ENCODE data around the gene BRD4.

BRD4 gene

DNA sequence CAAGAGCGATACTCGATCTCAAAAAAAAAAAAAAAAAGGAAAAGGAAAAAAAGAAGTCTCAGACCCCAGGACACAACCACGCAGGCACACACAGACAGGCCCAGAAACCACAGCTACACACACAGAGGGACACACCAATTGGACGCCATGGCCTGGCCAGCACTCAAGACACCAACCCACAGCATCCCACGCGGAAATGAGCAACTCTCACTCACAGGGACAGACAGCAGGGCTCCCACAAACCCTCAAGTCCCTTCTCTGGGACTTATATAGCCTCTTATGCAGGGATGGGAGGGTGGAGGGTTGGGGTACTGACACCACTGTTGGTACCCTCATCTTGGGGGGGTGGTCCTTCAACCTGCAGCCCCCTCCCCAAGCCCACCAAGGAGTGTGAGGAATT, 137.4 kb downstream of the BRD4 start:
- no peak for DNase-seq (ENCODE audit: low spot score)

GRCh38 chr19:15191982-15192381, 140.4 kb downstream of the BRD4 start:
- no peak for DNase-seq (ENCODE audit: low spot score)

DNA sequence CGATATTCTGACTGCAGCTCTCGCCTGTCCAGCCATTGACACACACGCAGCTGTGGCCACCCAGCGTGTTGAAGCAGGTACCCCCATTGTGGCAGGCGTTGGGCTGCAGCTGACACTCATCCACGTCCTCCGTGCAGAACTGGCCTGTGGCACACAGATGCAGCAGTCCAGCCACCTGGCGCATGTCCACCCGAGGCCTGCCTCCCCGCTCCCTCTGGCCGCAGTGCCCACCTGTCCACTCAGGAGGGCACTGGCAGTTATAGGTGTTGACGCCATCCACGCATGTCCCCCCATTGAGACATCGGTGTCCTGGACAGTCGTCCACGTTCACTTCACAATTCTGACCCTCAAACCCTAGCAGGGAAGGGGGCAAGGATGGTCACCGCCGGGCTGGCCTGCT, 140.8 kb downstream of the BRD4 start:
- no peak for DNase-seq (ENCODE audit: low spot score)

GRCh38 chr19:15188851-15189250, 143.5 kb downstream of the BRD4 start:
- DNase-seq (ENCODE audit: low spot score), result no peak

DNA sequence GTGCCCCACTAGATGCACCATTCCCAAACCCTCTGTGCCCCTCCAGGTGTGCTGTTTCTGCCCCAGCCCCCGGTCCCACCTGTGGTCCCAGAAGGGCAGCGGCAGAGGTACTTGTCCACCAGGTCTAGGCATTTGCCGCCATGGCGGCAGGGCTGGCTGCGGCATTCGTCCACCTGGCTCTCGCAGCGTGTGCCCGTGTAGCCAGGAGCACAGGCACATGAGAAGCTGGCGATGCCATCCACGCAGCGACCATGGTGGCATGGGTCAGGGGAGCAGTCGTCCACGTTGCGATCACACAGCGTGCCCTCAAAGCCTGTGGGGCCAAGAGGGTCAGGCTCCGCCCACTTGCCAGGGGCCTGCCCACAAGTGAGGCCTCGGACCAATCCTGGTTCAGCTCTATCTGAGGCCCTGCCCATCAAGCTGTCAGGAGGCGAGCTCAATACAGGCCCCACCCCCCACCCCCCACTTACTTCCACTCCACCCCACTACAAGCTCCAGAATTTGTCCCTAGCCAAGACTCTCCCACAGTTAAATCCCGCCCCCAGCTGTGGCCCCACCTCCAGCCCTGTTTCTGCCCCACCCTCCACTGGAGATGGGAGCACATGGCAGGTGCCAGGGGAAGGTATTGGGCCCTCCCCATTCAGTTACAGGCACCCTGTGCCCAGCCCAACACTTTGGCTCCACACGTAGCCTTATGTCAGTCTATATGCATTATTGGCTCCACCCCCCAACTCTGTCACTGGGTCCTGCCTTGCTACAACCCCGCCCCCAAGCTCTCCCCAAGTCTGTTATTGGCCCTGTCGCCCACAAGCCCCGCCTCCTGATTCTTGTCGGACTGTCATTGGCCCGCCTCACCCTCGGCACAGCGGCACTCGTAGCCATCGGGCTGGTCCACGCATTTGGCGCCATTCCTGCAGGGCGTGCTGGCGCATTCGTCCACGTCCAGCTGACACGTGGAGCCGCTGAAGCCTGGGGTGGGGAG, 145.0 kb downstream of the BRD4 start:
- no peak for DNase-seq (ENCODE audit: low spot score)
